ENCODE measurements around the gene FLII.
A peak's percentile ranks its signal among the peaks of the same experiment; 100 is the strongest.
"Not testable (repeated sequence)": the region's sequence is repeated elsewhere in the genome, so short reads cannot be mapped to it uniquely, and the experiment has no call there.

Gene FLII

GRCh38 chr17:18217412-18218015 lies 41.0 kb downstream of the FLII start:
- DNase-seq (ENCODE audit: low read depth) = peak; percentile 47

- DNase-seq (ENCODE audit: low read depth) = not testable (repeated sequence)
Observed at GRCh38 chr17:18216906-18217305, 41.6 kb downstream of the FLII start.

- no peak for DNase-seq (ENCODE audit: low read depth)
Observed at GRCh38 chr17:18213666-18214270, 44.8 kb downstream of the FLII start.

- no peak for DNase-seq (ENCODE audit: low read depth)
Observed at GRCh38 chr17:18208092-18208491, 50.4 kb downstream of the FLII start.

- no peak for DNase-seq (ENCODE audit: low read depth)
Observed at GRCh38 chr17:18206962-18207361, 51.6 kb downstream of the FLII start.

- DNase-seq (ENCODE audit: low read depth) = no peak
Observed at GRCh38 chr17:18205861-18206260, 52.7 kb downstream of the FLII start.

- DNase-seq (ENCODE audit: low read depth) = no peak
Observed at GRCh38 chr17:18203308-18203707, 55.2 kb downstream of the FLII start.

GRCh38 chr17:18201108-18201507 lies 57.4 kb downstream of the FLII start:
- no peak for DNase-seq (ENCODE audit: low read depth)

GRCh38 chr17:18198530-18198929 lies 60.0 kb downstream of the FLII start:
- DNase-seq (ENCODE audit: low read depth) = no peak

- no peak for DNase-seq (ENCODE audit: low read depth)
Observed at GRCh38 chr17:18197535-18198194, 60.9 kb downstream of the FLII start.

GRCh38 chr17:18195246-18195645 lies 63.3 kb downstream of the FLII start:
- DNase-seq (ENCODE audit: low read depth) = no peak

Data from T-helper 22 cell (primary cell).